Naive thymus-derived CD8-positive, alpha-beta T cell (primary cell): ENCODE data around the gene ESRRA. TPM values are rescaled to one million over a fixed set of nuclear protein-coding genes. Genes with fewer than 3 reads are reported as not detected.

ENCODE experiments used
- ATAC-seq, 2 donors: fragments of 150-1000 bp; cut with Tn5 transposase in 1 of 2; sonication (Bioruptor Pico), chemical (Tn5 transposase) in 1 of 2; 1 replicate in 1 of 2; 2 replicates in 1 of 2; pipeline ENCODE4 v1.10.0; 2021; ENCODE audit warnings: mild to moderate bottlenecking in 2 of 2, moderate library complexity in 2 of 2
- POLR2A ChIA-PET: fragments of 350-600 bp; sonication (Branson Sonifier 250); formaldehyde crosslinking; loops from one replicate; lab custom pipeline; 2021; ENCODE audit warnings: antibody characterized with exemption; lab: Charles Lee
- DNase-seq, 10 donors: peaks; one replicate each; pipeline versions ENCODE4 v3.0.0 to v3.0.0-alpha.2; 2020 to 2022
- H3K27ac Mint-ChIP-seq, 10 donors: one replicate each; pipeline ENCODE4 v1.8.0; 2020 to 2022; ENCODE audit warnings: mild to moderate bottlenecking in 10 of 10, mixed read lengths in 10 of 10, moderate library complexity in 4 of 10, inconsistent platforms in 1 of 10
- H3K27me3 Mint-ChIP-seq, 5 donors: one replicate each; pipeline ENCODE4 v1.8.0; 2021 to 2022; ENCODE audit warnings: mixed read lengths in 5 of 5
- H3K36me3 Mint-ChIP-seq, 3 donors: one replicate each; pipeline ENCODE4 v1.8.0; 2020 to 2022; ENCODE audit warnings: mixed read lengths in 3 of 3, mild to moderate bottlenecking in 2 of 3, inconsistent platforms in 1 of 3
- H3K4me1 Mint-ChIP-seq, 4 donors: one replicate each; pipeline ENCODE4 v1.8.0; 2021 to 2022; ENCODE audit warnings: mixed read lengths in 4 of 4
- H3K4me3 Mint-ChIP-seq, 10 donors: one replicate each; pipeline ENCODE4 v1.8.0; 2020 to 2022; ENCODE audit warnings: mild to moderate bottlenecking in 10 of 10, mixed read lengths in 10 of 10, moderate library complexity in 6 of 10, inconsistent platforms in 1 of 10
- H3K9me3 Mint-ChIP-seq, 9 donors: one replicate each; pipeline ENCODE4 v1.8.0; 2020 to 2022; ENCODE audit warnings: mixed read lengths in 9 of 9, mild to moderate bottlenecking in 3 of 9, inconsistent platforms in 1 of 9, moderate library complexity in 1 of 9
- polyA plus RNA-seq, 3 donors: library from polyadenylated mRNA; unstranded; fragments of 300-500 nt; fragmentation: Illumina TruSeq; gene quantifications; one replicate each; pipeline ENCODE4 v1.2.3, GENCODE V29; 2021
- total RNA-seq, 8 experiments: library from RNA in 2 of 8; stranded (reverse) in 2 of 8; gene quantifications; one replicate each; pipeline ENCODE4 v1.2.3 and lab custom pipeline; 2021 to 2026

ESRRA gene
- total and polyA plus RNA-seq, 5 experiments from 2014 or later = 3.5 to 24.9 (median 9.1) TPM

DNA sequence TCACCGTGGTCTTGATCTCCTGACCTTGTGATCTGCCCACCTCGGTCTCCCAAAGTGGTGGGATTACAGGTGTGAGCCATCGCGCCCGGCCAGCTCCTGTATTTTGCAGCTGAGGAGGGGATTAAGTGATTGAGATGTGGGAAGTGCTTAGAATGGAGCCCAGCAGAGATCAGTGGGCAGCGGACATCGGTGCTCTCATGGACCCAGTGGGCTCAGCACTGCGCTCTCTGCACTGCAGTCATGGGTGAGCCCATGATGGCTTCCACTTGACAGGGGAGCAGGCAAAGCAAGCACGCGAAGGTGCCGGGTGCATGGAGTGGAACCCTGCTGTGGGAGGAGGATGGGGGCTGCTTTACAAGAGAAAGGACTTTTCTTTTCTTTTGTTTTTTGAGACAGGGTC is 25.6 kb downstream of the ESRRA start:
- DNase-seq = no peak
- peaks cover 0 to 8% (median 0%) of the 10 kb centered on the region in 3 donors for H3K36me3 Mint-ChIP-seq
- no peaks in the 10 kb centered on the region for H3K9me3 Mint-ChIP-seq
- no peak overlapping the region for H3K4me3 Mint-ChIP-seq
- H3K27me3 Mint-ChIP-seq = no peaks in the 10 kb centered on the region
- peak overlapping the region in 2 of 10 donors; percentile 18 to 48 for H3K27ac Mint-ChIP-seq
- H3K4me1 Mint-ChIP-seq = peaks cover 4 to 19% (median 9%) of the 10 kb centered on the region in 4 donors
- POLR2A ChIA-PET = interaction anchor here (0.6 to 2.9 kb wide), 3 partner anchors 11 to 135 kb away, joined by 3 to 13 read pairs (median 5); partner anchors contain the start of genes PRDX5 and TRMT112
- ATAC-seq = no peak

DNA sequence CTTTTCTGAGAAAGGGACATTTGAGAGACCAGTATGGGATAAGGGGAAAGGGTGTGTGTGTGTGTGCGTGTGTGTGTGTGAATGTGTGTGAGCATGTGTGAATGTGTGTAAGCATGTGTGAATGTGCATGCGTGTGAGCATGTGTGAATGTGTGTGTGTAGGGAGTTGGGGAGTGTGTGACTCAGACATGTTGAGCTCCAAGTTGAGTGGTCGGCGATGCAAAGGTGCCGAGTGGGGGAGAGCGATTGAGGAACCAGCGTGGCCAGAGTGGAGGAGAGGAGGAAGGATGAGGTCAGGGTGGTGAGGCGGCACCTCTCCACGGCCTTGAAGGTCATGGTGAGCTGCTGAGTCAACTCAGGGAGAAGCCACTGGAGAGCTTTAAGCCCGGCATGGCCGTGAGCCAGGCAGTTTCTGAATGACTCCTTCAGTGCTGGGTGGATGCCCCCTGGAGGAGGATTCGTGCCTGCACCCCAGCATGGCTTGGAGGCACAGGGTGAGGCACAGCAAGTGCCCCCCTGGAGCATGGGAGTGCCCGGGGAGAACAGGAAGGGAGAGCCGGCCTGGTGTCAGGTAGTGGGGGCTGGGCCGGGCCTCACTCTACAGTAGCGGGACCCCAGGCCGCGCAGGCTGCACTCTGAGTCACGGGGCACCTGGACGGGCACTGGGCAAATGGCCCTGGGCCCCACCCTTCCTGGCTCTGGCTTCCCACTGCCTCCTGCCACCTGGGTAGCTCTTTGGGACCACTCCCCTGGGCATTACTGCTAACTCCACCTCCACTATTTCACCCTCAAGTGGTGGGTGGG is 26.4 kb downstream of the ESRRA start:
- peaks cover 4 to 19% (median 10%) of the 10 kb centered on the region in 4 donors for H3K4me1 Mint-ChIP-seq
- H3K4me3 Mint-ChIP-seq = peak overlapping the region in 7 of 10 donors; percentile 0 to 77 (median 16)
- POLR2A ChIA-PET = interaction anchor here (0.6 to 2.9 kb wide), 5 partner anchors 8 to 136 kb away, joined by 3 to 13 read pairs (median 5); partner anchors contain the start of genes CCDC88B, PRDX5 and TRMT112
- H3K27me3 Mint-ChIP-seq = no peaks in the 10 kb centered on the region
- peak in 9 of 10 donors; percentile 36 to 61 (median 58) for DNase-seq
- no peaks in the 10 kb centered on the region for H3K9me3 Mint-ChIP-seq
- peaks cover 0 to 8% (median 0%) of the 10 kb centered on the region in 3 donors for H3K36me3 Mint-ChIP-seq
- H3K27ac Mint-ChIP-seq = peak overlapping the region in 7 of 10 donors; percentile 18 to 90 (median 44)
- peak; percentile 93 to 94 for ATAC-seq

DNA sequence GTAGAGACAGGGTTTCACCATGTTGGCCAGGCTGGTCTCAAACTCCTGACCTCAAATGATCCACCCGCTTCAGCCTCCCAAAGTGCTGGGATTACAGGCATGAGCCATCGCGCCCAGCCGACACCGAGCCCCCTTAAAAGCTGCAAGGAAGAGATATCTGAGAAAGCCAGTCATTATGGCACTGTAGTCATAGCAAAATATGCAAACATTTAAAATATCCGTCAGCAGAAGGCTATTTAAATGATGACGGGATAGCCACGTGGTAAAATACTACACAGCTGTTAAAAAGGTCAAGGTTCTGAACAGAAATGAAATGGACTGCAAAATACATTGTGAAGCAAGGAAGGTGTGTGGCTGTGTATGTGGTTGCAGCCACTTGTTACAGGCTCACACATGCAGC is 28.2 kb downstream of the ESRRA start:
- ATAC-seq (no peak), DNase-seq (no peak)
- Mint-ChIP-seq H3K4me3 (no peak overlapping the region), H3K36me3 (peaks cover 0 to 18% (median 0%) of the 10 kb centered on the region in 3 donors), H3K27me3 (no peaks in the 10 kb centered on the region), H3K4me1 (peaks cover 4 to 28% (median 14%) of the 10 kb centered on the region in 4 donors), H3K27ac (no peak overlapping the region), H3K9me3 (no peaks in the 10 kb centered on the region)
- POLR2A ChIA-PET = interaction anchor here (3.3 kb wide), 1 partner anchor 16 kb away, joined by 8 read pairs; the partner anchor contains the start of genes PRDX5 and TRMT112

DNA sequence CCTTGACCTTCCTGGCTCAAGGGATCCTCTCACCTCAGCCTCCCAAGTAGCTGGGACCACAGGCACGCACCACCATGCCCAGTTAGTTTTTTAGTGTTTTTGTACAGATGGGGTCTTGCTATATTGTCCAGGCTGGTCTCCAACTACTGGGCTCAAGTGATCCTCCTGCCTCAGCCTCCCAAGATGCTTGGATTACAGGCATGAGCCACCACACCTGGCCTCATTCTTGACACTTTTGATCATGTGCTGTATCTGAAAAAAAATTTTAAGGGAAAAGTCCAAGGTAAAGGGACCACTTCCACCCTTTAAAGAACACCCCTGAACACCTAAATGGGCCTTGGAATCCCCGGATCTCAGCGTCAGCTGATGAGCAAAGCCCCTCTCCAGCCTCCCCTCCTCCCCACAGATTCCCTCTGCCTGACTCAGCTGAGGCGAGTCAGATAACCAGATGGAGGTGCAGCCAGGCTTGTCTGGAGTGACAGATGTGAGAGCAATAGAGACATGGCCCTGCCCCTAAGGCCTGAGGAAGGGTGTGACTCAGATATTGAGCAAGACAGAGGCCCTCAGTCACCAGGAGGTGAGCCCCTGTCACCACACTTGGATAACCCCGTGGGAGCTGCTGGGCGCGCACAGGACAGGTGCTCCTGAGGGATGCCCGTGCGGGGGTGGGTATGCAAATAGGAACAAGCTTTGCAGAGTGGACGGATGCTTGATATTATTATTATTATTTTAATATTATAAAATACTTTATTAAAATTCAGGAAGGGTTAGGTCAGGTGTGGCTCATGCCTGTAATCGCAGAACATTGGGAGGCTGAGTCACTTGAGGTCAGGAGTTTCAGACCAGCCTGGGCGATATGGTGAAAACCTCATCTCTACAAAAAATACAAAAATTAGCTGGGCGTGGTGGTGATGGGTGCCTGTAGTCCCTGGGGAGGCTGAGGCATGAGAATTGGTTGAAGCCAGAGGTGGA is 29.7 kb downstream of the ESRRA start:
- H3K9me3 Mint-ChIP-seq = no peaks in the 10 kb centered on the region
- DNase-seq (no peak), ATAC-seq (no peak)
- H3K27me3 Mint-ChIP-seq = no peaks in the 10 kb centered on the region
- peak overlapping the region in 2 of 10 donors; percentile 29 to 46 for H3K27ac Mint-ChIP-seq
- H3K4me1 Mint-ChIP-seq = peaks cover 13 to 41% (median 26%) of the 10 kb centered on the region in 4 donors
- peaks cover 0 to 18% (median 0%) of the 10 kb centered on the region in 3 donors for H3K36me3 Mint-ChIP-seq
- H3K4me3 Mint-ChIP-seq = no peak overlapping the region
- POLR2A ChIA-PET = interaction anchor here (3.3 kb wide), 1 partner anchor 17 kb away, joined by 8 read pairs; the partner anchor contains the start of genes PRDX5 and TRMT112

DNA sequence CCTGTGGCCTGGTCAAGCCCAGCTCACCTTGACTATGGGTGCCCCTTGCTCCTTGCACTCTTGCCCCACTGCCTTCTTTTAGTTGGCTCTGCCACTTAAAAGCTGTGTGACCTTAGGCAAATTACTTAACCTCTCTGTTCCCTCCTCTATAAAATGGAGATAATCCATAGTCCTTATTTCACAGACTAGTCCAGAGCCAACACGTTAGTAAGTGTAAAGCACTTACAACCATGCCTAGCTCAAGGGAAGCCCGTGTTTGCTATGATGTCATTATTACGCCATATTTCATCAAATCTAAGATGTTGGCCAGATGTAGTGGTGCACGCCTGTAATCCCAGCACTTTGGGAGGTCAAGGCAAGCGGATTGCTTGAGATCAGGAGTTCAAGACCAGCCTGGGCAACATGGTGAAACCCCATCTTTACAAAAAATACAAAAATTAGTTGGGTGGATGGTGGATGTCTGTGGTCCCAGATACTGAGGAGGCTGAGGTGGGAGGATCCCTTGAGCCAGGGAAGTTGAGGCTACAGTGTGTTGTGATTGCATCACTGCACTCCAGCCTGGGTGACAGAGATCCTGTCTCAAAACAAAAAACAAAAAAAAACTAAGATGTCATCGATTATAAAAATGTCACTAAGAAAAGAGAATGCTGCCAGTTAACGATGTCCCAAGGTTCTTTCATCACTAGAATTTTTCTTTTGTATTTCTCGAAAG is 32.4 kb downstream of the ESRRA start:
- Mint-ChIP-seq H3K36me3 (peaks cover 0 to 20% (median 0%) of the 10 kb centered on the region in 3 donors), H3K4me1 (peaks cover 15 to 52% (median 41%) of the 10 kb centered on the region in 4 donors), H3K27me3 (no peaks in the 10 kb centered on the region), H3K9me3 (no peaks in the 10 kb centered on the region), H3K27ac (peak overlapping the region in 7 of 10 donors; percentile 25 to 92 (median 47)), H3K4me3 (peak overlapping the region in 1 of 10 donors; percentile 53)
- POLR2A ChIA-PET = interaction anchor here (0.6 to 0.7 kb wide), 2 partner anchors 20 to 132 kb away, joined by 3 to 5 read pairs; partner anchors contain the start of gene PRDX5
- ATAC-seq = no peak
- DNase-seq = no peak

DNA sequence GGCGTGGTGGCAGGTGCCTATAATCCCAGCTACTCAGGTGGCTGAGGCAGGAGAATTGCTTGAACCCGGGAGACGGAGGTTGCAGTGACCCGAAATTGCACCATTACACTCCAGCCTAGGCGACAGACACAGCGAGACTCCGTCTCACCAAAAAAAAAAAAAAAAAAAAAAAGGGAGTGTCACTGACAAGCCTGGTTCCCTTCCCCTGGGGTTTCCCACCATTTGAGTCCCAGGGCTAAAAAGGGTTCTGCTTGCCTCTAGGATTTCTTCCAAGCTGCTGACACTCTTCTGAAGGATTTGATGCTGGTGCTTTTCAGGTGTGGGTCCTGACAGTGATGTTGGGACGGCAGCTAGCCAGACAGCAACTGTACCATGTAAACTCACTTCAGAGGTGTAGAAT is 33.4 kb downstream of the ESRRA start:
- POLR2A ChIA-PET = interaction anchor here (0.6 to 4.9 kb wide), 5 partner anchors 15 to 937 kb away, joined by 4 to 73 read pairs (median 5); partner anchors contain the start of genes PRDX5 and TRMT112
- H3K4me1 Mint-ChIP-seq = peaks cover 16 to 55% (median 43%) of the 10 kb centered on the region in 4 donors
- peaks cover 0 to 20% (median 0%) of the 10 kb centered on the region in 3 donors for H3K36me3 Mint-ChIP-seq
- no peaks in the 10 kb centered on the region for H3K9me3 Mint-ChIP-seq
- H3K4me3 Mint-ChIP-seq = peak overlapping the region; percentile 57 to 92 (median 87)
- no peak for DNase-seq
- no peaks in the 10 kb centered on the region for H3K27me3 Mint-ChIP-seq
- ATAC-seq = no peak
- H3K27ac Mint-ChIP-seq = peak overlapping the region; percentile 90 to 98 (median 96)

DNA sequence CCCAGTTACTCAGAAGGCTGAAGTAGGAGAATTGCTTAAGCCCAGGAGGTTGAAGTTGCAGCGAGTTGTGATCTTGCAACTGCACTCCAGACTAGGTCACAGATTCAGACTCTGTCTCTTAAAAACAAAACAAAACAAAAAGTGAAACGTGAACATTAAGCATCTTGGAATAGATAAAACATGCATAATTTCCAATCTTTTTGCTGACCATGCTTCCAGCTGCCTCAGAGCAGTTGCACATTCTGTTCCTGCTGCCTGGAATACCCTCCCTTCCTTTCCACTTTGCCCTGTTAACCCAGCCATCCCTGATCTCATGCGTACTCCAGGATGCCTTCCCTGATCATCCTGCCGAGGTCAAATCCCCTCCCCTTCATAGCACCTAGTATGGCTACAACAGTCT is 34.0 kb downstream of the ESRRA start:
- peak overlapping the region; percentile 90 to 98 (median 96) for H3K27ac Mint-ChIP-seq
- POLR2A ChIA-PET = interaction anchor here (0.7 to 4.9 kb wide), 6 partner anchors 8 to 440 kb away, joined by 5 to 73 read pairs (median 8); partner anchors contain the start of genes PRDX5, RPS6KA4 and TRMT112
- no peaks in the 10 kb centered on the region for H3K27me3 Mint-ChIP-seq
- H3K4me1 Mint-ChIP-seq = peaks cover 16 to 55% (median 43%) of the 10 kb centered on the region in 4 donors
- H3K4me3 Mint-ChIP-seq = peak overlapping the region; percentile 85 to 92 (median 88)
- peaks cover 0 to 19% (median 0%) of the 10 kb centered on the region in 3 donors for H3K36me3 Mint-ChIP-seq
- H3K9me3 Mint-ChIP-seq = no peaks in the 10 kb centered on the region
- DNase-seq = no peak
- ATAC-seq = no peak

DNA sequence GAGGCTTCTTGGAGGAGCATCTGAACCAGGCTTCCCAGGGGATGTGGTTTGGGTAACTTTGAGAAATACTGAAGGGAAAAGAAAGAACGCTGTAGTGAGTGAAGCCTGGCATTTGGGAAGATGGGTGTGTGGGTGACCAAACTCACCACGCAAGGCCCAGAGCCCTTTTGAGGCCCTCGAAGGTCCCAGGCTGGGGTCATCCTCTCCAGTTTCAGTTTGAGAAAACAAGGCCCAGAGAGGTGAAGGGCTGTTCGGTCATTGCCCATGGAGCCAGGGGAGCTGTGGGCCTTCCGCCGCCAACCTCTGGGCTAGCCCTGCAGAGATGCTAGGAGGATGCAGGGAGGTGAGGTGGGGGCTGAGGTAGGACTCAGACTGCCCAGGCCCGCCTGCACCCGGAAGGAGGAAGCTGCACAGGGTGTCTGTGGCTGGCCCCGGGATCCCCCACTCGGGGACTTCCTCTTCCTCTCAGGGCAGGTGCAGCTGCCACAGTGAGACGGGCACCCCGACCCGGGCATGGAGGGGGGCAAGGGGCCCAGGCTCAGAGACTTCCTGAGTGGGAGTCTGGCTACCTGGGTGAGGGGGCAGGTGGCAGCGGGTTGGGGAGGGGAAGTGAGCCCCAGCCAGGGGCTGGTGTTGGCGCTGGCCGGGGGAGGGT is 34.6 kb downstream of the ESRRA start, which contains the start of gene CCDC88B:
CCDC88B (plus strand) TSS at position 451 of the 655 bp plus-strand sequence; CDS start at position 514, 63 bp downstream.
- no peaks in the 10 kb centered on the region for H3K9me3 Mint-ChIP-seq
- ATAC-seq (peak; percentile 92 to 95), DNase-seq (peak; percentile 78 to 95 (median 88))
- H3K4me1 Mint-ChIP-seq = peaks cover 16 to 54% (median 43%) of the 10 kb centered on the region in 4 donors
- POLR2A ChIA-PET = interaction anchor here (0.5 to 4.9 kb wide), 10 partner anchors 8 to 1748 kb away, joined by 3 to 73 read pairs (median 5); partner anchors contain the start of genes PRDX5, RPS6KA4, STIP1 and TRMT112
- no peaks in the 10 kb centered on the region for H3K27me3 Mint-ChIP-seq
- peaks cover 0 to 18% (median 0%) of the 10 kb centered on the region in 3 donors for H3K36me3 Mint-ChIP-seq
- peak within 1 kb of the TSS; percentile 85 to 92 (median 88) for H3K4me3 Mint-ChIP-seq
- peak within 1 kb of the TSS; percentile 90 to 98 (median 96) for H3K27ac Mint-ChIP-seq

DNA sequence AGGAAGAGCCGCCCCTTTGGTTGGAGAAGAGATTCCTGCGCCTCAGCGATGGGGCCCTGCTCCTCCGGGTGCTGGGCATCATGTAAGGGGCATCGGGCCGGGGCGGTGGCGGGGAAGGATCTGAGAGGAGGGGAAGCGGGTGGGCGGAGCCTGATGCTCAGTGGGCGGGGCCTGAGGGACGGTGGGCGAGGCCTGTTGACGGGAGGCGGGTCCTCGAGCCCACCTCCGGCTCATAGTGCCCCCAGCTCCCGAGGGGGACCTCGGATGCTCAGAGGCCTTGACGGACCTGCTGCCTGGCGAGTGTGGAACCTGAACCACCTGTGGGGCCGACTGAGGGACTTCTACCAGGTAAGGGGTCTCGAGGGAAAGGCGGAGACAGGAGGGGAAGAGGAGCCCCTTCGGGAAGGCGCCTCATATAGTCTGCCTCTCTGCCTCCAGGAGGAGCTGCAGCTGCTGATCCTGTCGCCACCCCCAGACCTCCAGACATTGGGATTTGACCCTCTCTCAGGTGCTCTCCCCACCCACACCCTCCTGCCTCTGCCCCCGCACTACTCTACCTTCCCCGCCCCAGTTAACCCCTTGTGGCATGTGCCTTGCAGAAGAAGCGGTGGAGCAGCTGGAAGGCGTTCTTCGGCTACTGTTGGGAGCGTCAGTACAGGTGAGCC is 35.5 kb downstream of the ESRRA start:
- Mint-ChIP-seq H3K4me3 (peak overlapping the region; percentile 85 to 92 (median 88)), H3K27me3 (no peaks in the 10 kb centered on the region), H3K36me3 (peaks cover 0 to 21% (median 5%) of the 10 kb centered on the region in 3 donors), H3K9me3 (no peaks in the 10 kb centered on the region), H3K27ac (peak overlapping the region; percentile 72 to 98 (median 94)), H3K4me1 (peaks cover 20 to 57% (median 48%) of the 10 kb centered on the region in 4 donors)
- POLR2A ChIA-PET = interaction anchor here (0.5 to 4.9 kb wide), 9 partner anchors 12 to 1154 kb away, joined by 3 to 73 read pairs (median 6); partner anchors contain the start of genes FERMT3, PRDX5, RPS6KA4 and STIP1
- DNase-seq (peak; percentile 62 to 89 (median 78)), ATAC-seq (peak; percentile 54 to 59)

DNA sequence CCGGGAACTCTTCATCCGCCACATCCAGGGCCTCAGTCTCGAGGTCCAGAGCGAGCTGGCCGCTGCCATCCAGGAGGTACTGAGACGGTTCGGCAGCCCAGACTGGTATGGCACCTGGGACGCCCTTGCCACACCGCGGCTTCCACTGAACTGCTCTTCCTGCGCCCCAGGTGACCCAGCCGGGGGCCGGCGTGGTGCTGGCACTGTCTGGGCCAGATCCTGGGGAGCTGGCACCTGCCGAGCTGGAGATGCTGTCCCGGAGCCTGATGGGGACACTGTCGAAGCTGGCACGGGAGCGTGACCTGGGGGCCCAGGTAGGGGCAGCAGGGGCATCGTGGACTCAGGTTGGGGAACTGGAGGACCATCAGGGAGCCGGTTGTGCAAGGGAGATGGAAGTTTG is 36.1 kb downstream of the ESRRA start:
- Mint-ChIP-seq H3K27ac (peak overlapping the region in 7 of 10 donors; percentile 34 to 98 (median 92)), H3K36me3 (peaks cover 0 to 23% (median 7%) of the 10 kb centered on the region in 3 donors), H3K27me3 (no peaks in the 10 kb centered on the region), H3K4me3 (peak overlapping the region; percentile 85 to 92 (median 88)), H3K9me3 (no peaks in the 10 kb centered on the region), H3K4me1 (peaks cover 23 to 57% (median 49%) of the 10 kb centered on the region in 4 donors)
- POLR2A ChIA-PET = interaction anchor here (0.5 to 4.9 kb wide), 10 partner anchors 11 to 833 kb away, joined by 3 to 73 read pairs (median 6); partner anchors contain the start of genes FERMT3, PRDX5, RPS6KA4 and TRMT112
- ATAC-seq (no peak), DNase-seq (no peak)
